ENCODE results near the gene HSD17B1.

DNA sequence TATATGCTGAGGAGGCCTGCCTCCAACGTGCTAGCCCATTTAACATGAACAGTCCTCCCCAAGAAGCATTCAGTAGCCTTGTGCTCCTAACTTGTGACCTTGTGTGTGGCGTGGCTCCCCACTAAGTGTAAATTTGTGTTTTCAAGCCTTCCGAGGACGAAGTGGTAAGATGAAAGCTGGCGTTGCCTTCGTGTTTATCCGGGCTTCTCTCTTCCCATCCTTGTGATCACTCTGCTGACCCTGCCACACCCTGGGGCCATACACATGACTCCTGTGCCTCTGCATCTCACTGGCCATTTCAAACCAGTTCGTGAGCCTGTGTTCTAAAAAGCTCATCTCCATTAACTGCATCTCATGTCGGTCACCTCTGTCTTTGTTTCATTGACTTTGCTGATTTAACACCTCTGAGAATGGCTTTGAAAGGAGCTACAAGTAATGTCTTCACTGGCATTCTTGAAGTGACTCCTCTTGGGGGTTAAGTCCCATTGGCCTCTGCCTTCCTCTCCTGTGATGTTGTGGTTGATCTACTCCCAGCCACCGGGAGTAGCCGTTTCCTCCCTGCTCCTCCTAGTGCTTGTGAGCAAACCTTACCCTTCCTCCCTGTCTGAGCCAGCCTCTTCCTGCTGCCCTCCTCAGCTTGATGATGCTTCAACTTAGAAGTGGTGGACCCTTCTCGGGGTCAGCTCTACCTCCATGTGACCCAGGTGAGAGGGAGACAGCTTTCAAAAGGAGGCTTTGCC is 44.1 kb upstream of the HSD17B1 start:
- TF ChIP-seq, protein P1, sequence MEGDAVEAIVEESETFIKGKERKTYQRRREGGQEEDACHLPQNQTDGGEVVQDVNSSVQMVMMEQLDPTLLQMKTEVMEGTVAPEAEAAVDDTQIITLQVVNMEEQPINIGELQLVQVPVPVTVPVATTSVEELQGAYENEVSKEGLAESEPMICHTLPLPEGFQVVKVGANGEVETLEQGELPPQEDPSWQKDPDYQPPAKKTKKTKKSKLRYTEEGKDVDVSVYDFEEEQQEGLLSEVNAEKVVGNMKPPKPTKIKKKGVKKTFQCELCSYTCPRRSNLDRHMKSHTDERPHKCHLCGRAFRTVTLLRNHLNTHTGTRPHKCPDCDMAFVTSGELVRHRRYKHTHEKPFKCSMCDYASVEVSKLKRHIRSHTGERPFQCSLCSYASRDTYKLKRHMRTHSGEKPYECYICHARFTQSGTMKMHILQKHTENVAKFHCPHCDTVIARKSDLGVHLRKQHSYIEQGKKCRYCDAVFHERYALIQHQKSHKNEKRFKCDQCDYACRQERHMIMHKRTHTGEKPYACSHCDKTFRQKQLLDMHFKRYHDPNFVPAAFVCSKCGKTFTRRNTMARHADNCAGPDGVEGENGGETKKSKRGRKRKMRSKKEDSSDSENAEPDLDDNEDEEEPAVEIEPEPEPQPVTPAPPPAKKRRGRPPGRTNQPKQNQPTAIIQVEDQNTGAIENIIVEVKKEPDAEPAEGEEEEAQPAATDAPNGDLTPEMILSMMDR (conservative IDR thresholded peaks at IDR 0.05 in 1 of 2, IDR thresholded peaks at IDR 0.05 in 1 of 2; ENCODE audit: extremely low read depth in 1 of 2, insufficient read depth in 1 of 2, low read depth in 1 of 2, low read length in 2 of 2): no peak
- TF ChIP-seq EZH2 (IDR thresholded peaks at IDR 0.05; ENCODE audit: borderline replicate concordance, low read length): no peak

Data from mammary epithelial cell (primary cell).